Activated CD4-positive, CD25-positive, alpha-beta regulatory T cell treated with anti-CD3 and anti-CD28 coated beads, Interleukin-2, amount 50 U/mL, for 72 hours (primary cell): ENCODE measurements around the gene WNT7B.

Experiments
- DNase-seq: peaks from one replicate; pipeline ENCODE4 v3.0.0; 2021

Gene WNT7B

GRCh38 chr22:45994491-45995404 is 17.8 kb upstream of the WNT7B start:
- peak; percentile 84 for DNase-seq

DNA sequence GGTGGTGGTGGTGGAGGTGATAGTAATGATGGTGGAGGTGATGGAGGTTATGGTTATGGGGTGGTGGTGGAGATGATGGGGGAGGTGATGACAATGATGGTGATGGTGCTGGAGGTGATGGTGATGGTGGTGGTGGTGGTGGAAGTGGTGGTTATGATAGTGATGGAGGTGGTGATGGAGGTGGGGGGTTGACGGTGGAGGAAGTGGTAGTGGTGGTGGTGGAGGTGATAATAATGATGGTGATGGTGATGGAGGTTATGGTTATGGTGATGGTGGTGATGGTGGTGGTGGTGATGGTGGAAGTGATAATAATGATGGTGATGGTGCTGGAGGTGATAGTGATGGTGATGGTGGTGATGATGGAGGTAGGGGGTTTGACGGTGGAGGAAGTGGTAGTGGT is 16.9 kb upstream of the WNT7B start:
- DNase-seq: no peak

DNA sequence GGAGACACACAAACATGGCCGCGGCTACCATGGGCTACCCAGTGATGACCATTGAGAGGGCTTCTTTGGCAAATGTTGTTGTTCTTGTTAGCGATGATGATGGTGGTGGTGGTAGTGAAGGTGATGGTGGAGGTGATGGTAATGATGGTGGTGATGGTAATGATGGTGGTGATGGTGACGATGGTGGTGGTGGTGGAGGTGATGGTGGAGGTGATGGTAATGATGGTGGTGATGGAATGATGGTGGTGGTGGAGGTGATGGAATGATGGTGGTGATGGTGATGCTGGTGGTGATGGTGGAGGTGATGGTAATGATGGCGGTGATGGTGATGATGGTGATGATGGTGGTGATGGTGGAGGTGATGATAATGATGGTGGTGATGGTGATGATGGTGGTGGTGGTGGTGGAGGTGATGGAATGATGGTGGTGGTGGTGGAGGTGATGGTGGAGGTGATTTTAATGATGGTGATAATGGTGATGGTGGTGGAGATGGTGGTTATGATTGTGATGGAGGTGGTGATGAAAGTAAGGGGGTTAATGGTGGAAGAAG is 16.3 kb upstream of the WNT7B start:
- DNase-seq: no peak

- DNase-seq: no peak
Measured at GRCh38 chr22:45992737-45993136, 15.8 kb upstream of the WNT7B start.

- no peak for DNase-seq
Measured at GRCh38 chr22:45991098-45991497, 14.1 kb upstream of the WNT7B start.

DNA sequence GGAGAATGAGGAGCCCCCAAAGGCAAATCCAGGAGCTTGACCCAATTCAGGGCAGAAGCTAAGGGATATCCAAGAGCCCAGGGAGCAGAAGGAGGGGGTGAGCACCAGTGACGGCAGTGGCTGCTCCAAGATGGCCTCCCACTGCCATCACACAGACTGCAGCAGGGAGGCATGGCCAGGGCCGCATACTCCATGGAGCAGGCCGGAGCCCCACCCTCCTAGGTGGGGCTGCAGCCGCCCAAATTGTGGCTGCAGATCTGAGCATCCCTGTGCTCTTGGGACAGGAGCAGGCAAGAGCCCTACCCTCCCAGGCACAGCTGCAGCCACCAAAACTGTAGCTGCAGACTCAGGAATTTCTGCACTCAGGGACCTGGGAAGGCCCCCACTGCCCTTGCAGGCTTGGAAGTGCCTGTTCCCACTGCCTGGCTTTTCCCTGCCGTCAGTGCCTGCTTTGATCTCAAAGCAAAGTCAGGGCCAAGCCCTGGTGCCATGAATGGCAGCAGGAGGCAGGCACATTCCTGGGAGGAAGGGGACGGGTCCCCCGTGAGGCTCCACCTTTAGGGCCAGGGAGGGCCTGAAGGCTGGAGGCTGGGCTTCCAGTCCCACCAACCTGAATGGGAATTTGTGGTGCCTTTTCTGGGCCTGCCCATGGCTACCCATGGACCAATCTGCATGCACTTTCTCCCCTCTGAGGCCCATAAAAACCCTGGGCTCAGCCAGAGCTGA is 10.3 kb upstream of the WNT7B start:
- DNase-seq: no peak

- no peak for DNase-seq
Measured at GRCh38 chr22:45984316-45984916, 7.5 kb upstream of the WNT7B start.

- no peak for DNase-seq
Measured at GRCh38 chr22:45983797-45984196, 6.8 kb upstream of the WNT7B start.

GRCh38 chr22:45980761-45981160 is 3.8 kb upstream of the WNT7B start:
- no peak for DNase-seq

DNA sequence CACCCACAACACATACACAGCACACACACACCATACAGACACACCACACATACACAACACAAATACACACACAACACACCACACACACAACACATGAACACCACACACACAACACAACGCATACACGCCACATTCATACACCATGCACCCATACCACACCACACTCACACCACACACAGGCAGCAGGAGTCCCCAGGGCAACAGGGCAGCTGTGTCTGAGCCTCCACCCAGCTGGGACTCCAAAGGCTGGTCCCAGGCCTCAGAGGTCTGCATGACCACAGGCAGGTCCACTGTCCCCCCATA is 3.3 kb upstream of the WNT7B start:
- no peak for DNase-seq

DNA sequence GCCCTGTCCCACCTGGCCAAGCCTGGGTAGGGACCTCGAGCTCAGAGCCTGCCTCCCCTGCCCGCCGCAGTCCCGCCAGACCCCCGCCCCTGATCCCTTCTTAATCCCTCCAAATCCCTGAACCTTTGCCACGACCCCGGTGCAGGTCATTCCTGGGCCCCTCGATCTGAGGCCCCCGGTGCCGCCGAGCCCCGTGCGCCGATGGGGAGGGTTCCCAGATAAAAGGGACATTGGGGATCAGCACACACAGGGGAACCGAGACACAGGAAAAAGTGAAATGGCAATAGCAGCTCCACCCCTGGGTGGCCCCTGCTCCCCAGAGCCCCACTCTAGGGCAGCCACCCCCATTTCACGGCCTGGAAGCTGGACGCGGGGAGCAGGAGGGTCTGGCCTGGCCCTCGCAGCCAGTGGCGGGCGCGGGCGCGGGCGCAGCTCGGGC is 1.3 kb upstream of the WNT7B start:
- DNase-seq: no peak

DNA sequence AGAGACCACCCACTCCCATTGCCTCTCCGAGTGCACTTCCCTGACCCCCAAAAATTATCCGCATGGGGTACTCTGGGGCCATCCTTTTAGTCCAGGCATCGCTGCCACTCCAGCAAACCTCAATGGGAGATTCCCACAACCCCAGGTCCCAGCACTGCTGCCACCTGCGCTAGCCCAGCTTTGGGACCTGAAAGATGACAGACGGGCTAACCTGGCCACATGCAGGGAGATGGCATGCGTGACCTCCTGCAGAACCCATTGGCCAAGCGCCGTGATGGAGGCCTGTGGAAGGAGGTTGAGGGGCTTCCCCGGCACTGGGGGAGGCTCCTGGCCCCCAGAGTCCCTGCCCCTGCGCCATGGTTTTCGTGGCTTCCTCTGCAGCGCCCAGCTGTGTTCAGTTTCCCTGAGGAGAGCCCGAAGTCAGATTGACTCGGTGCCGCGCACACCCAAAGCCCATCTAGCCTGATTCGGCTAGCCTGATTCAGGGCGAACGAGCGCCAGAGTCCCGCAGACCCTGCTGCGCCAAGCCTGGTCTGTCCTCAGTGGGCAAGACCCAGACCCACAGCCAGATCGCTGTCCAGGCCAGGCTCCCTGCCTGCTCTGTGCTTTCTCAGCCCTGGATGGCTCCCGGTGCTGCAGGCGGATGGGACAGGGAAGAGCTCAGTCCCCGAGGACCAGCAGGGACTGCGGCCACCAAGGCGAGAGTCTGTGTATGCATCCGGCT is 751 bp upstream of the WNT7B start:
- DNase-seq: no peak

DNA sequence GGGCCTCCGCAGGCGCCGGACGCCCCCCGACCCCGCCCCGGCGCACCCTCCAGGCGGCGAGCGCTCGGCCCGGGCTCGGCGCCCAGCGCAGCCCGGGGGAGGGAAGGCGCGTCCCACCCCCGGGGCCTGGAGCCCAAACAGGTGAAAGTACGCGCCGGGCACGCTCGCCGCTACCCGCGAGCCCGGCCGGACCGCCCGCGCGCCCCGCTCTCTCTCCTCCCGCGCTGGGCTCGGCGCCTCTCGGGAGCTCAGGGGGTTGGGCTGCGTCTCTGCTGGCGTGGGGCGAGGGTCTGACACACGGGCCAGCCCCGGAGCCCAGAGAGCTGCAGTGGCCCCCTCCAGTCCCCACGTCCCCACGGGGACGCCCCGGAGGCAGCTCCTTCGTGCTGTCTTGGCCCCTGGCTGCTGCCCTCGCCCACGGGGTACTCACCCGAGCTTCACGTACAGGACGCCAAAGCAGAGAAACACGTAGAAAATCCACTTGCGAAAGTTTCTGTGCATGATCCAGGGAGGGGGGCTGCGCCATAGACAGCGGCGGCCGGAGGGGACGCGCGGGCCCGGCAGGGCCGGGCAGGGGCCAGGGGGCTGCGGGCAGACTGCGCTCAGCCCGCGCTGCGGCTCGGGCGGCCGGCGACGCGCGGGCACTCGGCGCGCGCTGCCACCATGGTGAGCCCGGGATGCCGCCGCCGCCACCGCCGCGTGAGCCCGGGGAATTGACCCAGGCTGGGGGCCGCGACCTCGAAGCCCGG is 534 bp downstream of the WNT7B start:
- no peak for DNase-seq

DNA sequence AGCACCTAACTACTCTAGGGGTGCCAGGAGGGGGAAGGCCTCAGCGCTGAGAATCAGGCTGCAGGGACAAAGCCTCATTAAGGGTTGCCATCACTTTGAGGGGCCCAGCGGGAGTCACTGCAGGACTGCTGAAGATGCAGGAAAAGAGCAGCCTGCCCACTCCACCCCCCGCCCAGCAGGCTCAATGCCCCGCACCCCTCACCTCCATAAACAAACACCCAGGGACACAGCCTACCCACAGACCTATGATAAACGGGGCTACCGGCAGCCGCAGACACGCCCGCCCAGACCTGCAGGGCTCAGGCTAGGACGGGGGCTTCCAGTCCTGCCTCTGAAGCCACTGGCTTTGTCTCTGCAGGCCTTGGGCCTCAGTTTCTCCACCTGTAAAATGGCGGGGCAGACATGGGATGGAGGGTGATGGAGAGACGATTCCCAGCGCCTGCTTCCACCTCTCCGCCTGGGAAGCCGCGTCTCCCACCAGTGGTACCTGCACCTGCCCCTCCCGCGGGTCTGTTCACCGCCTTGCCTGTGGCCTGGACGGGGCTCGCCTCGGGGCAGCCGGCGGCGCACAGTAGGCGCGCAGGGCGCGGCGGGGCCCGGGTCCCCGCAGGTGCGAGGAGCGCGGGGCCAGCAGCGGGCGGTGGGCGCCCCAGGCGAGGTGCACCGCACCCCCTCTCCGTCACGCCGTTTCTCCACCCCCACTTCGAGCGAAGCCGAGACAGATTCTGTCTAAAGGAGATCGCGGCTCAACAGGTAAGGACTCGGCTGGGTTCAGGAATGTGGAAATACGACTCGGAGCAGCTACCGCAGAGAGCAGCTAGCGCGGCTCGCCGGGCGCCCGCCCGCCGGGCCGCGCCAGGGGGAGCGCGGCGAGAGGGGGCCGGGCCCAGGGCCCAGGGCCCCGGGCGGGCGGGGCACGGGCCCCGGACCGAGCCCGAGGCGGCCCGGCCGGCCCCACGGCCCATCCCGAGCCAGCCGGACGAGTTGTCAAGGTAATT is 1.5 kb downstream of the WNT7B start:
- DNase-seq: no peak

DNA sequence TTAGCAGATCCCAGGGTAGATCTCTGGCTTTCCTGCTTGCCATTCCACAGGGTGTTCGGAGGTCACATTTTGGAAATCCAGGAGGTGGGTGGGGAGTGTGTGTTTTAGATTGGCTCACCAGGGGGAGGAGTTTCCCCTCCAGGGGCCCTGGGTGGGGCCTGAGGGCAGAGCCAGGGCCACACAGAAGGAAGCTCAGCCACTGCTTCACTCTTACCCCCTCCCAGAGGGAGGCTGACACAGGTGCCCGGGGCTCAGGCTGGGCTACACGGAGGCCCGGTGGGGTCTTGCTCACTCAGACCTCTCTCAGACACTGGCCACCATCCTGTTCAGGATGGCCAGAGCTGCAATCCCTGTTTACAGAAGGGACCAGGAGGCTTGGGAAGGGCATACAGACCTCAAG is 2.5 kb downstream of the WNT7B start:
- DNase-seq: no peak

- no peak for DNase-seq
Measured at GRCh38 chr22:45972889-45973253, 4.1 kb downstream of the WNT7B start.

- no peak for DNase-seq
Measured at GRCh38 chr22:45972091-45972888, 4.7 kb downstream of the WNT7B start.

GRCh38 chr22:45971408-45972028 is 5.4 kb downstream of the WNT7B start:
- no peak for DNase-seq

DNA sequence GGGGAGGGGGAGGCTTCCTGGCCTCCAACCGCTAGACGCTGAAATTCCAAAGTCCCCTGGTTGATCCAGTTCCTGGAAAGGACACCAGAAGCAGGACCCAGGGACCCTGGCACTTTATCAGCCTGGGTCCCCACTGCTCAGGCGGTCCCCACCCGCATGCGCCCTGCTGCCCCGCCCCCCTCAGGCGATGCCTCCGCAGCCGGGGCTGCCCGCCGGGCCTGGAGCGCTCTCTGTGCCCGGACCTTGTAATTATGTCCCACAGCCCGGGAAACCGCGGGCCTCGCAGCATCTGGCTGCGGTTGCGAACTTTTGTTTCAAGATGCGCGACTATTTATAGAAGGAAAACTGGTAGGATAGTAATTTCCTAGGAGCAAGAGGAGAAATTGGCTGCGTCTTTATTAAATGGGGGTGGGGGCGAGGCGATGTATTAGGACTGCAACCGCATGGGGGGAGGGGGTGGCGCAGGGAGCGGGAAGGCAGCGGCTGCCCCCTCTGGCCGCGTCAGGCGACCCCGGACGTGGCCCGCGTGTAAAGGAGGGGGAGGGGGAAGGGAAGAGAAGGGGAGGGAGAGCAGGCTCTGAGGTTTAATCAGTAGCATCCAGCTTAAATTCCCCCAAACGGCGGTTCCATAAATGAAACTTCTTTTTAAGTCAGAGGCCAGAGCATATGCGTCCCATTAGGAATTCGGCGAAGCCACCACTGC is 6.1 kb downstream of the WNT7B start:
- no peak for DNase-seq
